GM18861 (cell line): ENCODE measurements around the gene EFNB3.

Experiments
- ATAC-seq: cut with Tn5 transposase; IDR thresholded peaks from one replicate; pipeline ENCODE4 v1.9.1; 2021; ENCODE audit not compliant: unreplicated experiment

EFNB3 gene

DNA sequence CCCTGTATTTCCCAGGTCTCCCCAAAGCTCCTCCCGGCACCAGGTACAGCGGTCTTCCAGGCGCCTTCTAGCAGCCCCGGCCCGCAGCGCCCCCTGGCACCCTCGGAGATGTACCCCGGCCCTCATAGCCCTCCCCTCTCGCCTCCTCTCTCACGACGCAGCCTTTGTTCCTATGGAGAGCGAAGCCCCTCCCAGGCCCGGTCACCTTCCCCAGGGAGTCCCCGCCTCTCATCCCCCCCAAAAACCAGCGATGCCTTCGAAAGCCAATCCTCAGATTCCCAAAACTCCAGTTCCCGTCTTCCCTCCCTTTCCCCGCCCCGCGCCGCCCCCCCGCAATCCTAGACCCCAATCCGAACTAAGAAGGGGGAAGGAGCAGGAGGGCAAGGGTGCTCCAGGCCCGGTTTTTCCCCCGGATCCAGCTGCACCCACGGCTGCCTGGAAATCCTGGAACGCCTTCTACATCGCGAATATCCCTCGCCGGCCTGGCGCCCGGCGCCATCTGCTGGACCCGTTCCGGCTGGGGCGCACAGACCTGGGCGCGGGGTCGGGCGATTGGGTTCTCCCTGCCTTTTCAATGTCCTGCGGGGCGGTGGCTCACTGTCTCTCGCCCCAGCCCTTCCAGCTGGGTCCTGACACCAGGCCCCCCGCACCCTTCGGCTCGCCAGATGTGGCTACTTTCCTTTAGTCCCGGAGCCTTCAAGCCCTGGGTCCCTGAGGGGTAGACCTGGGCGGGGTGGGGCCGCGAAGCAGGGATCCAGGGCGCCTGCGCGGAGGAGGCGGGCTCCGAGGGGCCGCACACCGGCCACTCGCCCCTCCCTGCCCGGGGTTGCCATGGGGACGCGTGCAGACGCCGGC, 12.1 kb downstream of the EFNB3 start, which contains the start of gene DNAH2:
TSS of gene DNAH2 (plus strand) at position 844 of the 855 bp plus-strand sequence. CDS start 1,991 bp downstream, outside the sequence.
- no peak for ATAC-seq

DNA sequence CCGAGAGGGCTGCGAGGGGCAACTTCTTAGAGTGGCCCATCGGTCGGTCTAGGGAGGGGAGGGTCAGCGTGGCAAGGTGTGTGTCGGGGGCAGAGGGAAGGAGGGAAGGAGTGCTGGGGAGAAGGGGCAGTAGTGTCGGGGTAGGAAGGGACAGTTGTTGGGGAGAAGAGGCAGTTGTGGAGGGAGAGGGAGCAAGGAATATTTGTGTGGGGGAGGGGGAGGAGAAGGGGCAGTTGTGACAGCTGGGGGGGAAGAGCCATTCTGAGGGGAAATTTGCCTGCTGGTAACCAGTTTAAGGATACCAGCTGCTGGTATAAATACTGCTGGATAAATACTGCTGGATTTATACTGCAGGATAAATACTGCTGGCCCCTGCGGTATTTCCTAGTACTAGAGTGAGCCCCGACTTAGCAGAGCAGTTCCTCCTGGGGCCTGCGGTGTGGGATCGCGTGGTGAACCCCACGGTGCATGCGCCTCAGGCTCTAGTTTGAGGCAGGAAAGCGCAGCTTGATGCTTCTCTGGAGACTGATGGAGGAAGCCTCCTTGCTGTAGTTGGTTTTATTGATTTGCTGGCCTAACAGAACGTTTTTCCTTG, 12.9 kb downstream of the EFNB3 start:
- no peak for ATAC-seq

- no peak for ATAC-seq
Measured at GRCh38 chr17:7719661-7720060, 14.7 kb downstream of the EFNB3 start.

- ATAC-seq, result no peak
Measured at GRCh38 chr17:7720125-7720524, 15.1 kb downstream of the EFNB3 start.

DNA sequence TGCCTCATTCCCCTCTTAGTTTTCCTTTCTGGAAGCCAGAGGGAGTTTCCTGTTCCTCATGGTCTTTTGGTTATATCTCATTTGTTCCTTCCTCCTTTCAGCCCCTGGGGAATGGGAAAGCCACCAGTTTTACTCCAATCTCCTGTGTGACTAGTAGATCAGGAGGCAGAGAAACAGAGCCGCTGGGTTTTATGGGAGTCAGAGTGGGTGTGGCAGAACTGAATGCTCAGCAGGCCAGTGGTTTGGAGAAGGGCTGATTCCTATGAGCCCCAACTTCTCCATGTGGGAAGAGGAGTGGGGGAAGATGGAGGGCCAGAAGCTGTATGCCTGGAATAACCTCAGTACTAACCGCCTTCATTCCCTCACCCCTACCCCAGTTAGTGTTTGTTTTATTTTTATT, 16.6 kb downstream of the EFNB3 start:
- no peak for ATAC-seq

GRCh38 chr17:7727886-7728285, 22.9 kb downstream of the EFNB3 start:
- ATAC-seq, result no peak

- no peak for ATAC-seq
Measured at GRCh38 chr17:7729816-7730215, 24.8 kb downstream of the EFNB3 start.

- no peak for ATAC-seq
Measured at GRCh38 chr17:7732981-7733539, 28.1 kb downstream of the EFNB3 start.

DNA sequence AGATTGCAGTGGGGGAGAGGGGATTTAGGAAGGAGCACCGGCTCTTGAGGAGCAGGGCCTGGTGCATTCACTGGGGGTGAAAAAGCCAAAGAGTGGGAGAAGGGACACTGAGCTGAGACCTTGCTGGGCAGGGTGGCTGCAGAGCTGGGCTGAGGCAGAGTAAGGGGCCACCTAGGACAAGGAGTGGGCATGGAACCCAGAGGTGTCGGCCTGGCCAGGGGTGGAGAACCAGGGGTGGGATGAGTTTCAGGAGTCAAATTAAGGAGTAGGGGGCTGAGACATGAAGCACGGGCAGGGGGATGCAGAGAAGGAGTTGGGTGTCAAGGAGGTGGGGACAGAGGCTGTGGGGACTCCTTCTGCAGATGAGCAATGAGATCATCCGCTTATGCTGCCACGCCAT, 32.6 kb downstream of the EFNB3 start:
- ATAC-seq, result no peak

GRCh38 chr17:7739746-7740145, 34.7 kb downstream of the EFNB3 start:
- no peak for ATAC-seq

DNA sequence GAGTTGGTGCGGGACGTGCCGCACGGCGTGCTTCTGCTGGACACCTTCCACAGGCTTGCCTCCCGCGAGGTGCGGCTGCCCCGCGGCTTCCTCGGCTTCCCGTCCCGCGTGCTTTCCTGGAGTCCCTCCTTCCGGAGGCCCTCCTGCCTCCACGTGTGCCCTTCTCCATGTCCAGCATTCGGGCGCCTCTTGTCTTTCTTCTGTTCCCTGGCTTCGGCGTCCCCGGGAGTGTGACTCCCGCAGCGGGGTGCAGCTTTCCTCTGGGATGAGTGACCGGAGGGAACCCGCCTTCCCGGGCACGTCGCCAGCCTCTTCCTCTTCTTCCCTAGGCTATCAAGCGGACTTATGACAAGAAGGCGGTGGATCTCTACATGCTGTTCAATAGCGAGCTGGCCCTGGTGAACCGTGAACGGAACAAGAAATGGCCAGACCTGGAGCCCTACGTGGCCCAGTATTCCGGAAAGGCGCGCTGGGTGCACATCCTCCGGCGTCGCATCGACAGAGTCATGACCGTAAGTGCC, 35.5 kb downstream of the EFNB3 start:
- ATAC-seq, result no peak

DNA sequence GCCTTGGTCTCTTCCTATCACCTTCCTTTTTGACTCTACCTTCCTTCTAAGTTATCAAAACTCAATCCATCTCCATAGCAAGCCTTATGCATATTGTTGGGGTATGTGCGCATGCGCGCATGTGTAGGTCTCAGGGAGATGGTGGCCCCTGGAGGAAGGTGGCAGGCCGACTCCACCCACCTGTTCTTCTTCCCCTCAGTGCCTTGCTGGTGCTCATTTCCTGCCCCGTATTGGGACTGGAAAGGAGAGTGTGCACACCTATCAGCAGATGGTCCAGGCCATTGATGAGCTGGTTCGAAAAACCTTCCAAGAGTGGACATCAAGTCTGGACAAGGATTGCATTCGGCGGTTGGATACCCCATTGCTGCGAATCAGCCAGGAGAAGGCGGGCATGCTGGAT, 37.7 kb downstream of the EFNB3 start:
- ATAC-seq, result no peak

- no peak for ATAC-seq
Measured at GRCh38 chr17:7744416-7744815, 39.4 kb downstream of the EFNB3 start.

DNA sequence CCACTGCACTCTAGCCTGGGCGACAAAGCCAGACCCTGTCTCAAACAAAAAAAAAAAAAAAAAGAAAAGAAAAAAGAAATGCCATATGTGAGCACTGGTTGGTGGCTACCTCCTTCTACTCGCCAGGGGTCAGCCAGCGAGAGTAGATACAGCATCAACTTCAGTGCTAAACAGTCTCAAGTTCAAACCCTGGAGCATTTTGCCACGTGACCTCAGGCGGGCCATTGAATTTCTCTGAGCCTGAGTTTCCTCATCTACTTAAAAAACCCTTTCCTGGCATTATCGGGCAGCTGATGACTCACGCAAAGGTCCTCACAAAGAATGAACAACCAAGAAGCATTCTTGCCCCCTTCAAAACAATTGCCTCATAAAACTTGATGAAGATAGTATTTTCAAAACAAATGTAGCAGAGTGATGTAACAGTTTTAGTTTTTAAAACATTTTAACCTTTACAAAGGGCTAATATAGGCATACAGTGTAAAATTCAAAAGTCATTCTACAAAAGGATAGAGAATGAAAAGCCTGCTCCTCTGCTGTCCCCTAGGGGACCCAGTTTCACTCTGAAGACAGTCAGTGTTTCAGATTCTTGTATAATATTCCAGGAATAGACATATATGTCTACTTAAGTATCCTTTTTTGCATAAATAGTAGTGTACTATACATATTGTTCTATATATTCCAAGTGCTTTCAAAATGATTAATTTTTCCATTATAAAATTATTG, 40.9 kb downstream of the EFNB3 start:
- no peak for ATAC-seq

GRCh38 chr17:7747635-7748071, 42.7 kb downstream of the EFNB3 start:
- ATAC-seq, result no peak

- ATAC-seq, result no peak
Measured at GRCh38 chr17:7748076-7748775, 43.2 kb downstream of the EFNB3 start.

DNA sequence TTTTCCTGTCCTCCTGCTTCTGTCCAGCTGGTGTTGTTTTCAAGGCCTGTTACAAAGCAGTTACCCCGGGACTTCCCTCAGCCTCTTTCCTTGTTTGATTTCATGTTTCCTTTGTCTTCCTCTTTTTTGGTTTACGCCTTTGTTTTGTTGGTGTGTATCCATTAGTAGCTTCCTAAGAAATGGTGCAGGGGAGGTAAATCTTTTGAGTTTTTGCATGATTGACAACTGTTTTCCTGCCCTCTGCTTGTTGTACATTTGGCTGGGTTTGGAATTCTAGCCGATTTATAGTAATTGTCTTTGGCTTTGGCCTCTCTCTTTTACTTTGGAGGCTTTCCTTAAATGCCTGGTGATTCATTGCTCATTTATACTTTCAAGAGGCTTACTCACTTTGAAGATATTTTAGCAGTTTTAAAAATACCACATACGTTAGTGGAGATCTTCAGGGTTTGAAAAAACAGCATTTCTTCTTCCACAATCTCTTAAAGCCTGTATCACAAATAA, 45.4 kb downstream of the EFNB3 start:
- ATAC-seq, result no peak

- no peak for ATAC-seq
Measured at GRCh38 chr17:7754656-7755055, 49.7 kb downstream of the EFNB3 start.

GRCh38 chr17:7755095-7755890, 50.3 kb downstream of the EFNB3 start:
- ATAC-seq, result no peak

DNA sequence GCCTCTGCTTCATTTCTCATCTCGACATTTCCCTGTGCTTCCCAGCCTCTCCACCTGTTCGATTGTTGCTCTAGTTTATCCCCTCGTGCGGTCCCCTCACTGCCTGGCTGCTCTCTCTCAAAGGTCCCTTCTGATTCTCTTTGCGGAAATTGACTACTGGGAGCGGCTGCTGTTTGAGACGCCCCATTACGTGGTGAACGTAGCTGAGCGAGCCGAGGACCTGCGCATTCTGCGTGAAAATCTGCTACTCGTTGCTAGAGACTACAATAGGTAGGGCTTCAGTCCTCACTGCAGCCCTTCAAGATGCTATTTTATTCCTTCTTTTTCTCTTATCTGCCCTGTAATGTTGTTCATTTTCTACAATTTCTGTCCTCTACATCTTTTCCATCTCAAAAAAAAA, 52.0 kb downstream of the EFNB3 start:
- ATAC-seq, result no peak
